Panc1 (cell line): ENCODE data around the gene AFF4. TPM values are rescaled to one million over a fixed set of nuclear protein-coding genes. Genes with fewer than 3 reads are reported as not detected.

Source experiments
- ATAC-seq: fragments of 200-7000 bp; cut with Tn5 transposase; 2 replicates; pipeline ENCODE4 v1.9.1; 2020; ENCODE audit warnings: mild to moderate bottlenecking, moderate library complexity
- BruUV-seq: library from RNA; stranded (reverse); fragments of 400-500 nt; replicated peaks from 2 replicates; lab custom pipeline; 2021; lab: Mats Ljungman, UMichigan
- CTCF ChIA-PET: fragments of 300-600 bp; sonication (Branson Sonifier 250); formaldehyde crosslinking; loops from one replicate; lab custom pipeline; 2022; ENCODE audit warnings: antibody characterized with exemption; lab: Charles Lee
- POLR2A ChIA-PET: fragments of 300-600 bp; sonication (Branson Sonifier 250); formaldehyde crosslinking; loops from one replicate; lab custom pipeline; 2022; ENCODE audit warnings: antibody characterized with exemption; lab: Charles Lee
- DNase-seq: peaks from one replicate; pipeline ENCODE4 v3.0.0-alpha.2; 2010; ENCODE audit warnings: low read depth, low spot score
- H3K27ac ChIP-seq: 2 replicates; pipeline ENCODE4 v1.5.1; 2011; ENCODE audit warnings: mild to moderate bottlenecking, low read length, inconsistent platforms
- H3K27me3 ChIP-seq: fragments of 200-500 bp; sonication (Bioruptor generic); 2 replicates; pipeline ENCODE4 v1.6.0; 2014; ENCODE audit warnings: low read length, inconsistent platforms; ENCODE audit not compliant: control insufficient read depth, insufficient read depth
- H3K36me3 ChIP-seq: fragments of 200-500 bp; sonication (Bioruptor generic); 2 replicates; pipeline ENCODE4 v1.5.1; 2014; ENCODE audit warnings: inconsistent platforms, mild to moderate bottlenecking, low read length, moderate library complexity; ENCODE audit not compliant: control insufficient read depth, insufficient read depth
- H3K4me1 ChIP-seq: 2 replicates; pipeline ENCODE4 v1.5.1; 2011; ENCODE audit warnings: inconsistent platforms, mild to moderate bottlenecking, low read length, moderate library complexity; ENCODE audit not compliant: control insufficient read depth, insufficient read depth
- H3K4me3 ChIP-seq, 2 experiments: 2 replicates each; pipeline ENCODE4 v1.5.1; 2011 to 2012; ENCODE audit warnings: low read depth in 2 of 2, low read length in 2 of 2, mild to moderate bottlenecking in 2 of 2, inconsistent platforms in 1 of 2, moderate library complexity in 1 of 2
- H3K9me3 ChIP-seq: fragments of 200-500 bp; sonication (Bioruptor generic); 2 replicates; pipeline ENCODE4 v1.5.1; 2014; ENCODE audit warnings: low read depth, mild to moderate bottlenecking, inconsistent platforms, low read length, moderate library complexity; ENCODE audit not compliant: control insufficient read depth, insufficient read depth
- CTCF ChIP-seq: fragments of 450-650 bp; IDR thresholded peaks from 2 replicates; pipeline ENCODE4 v1.5.1; 2017; ENCODE audit warnings: mild to moderate bottlenecking
- POLR2AphosphoS5 ChIP-seq: IDR thresholded peaks from 2 replicates; pipeline ENCODE4 v1.6.1; 2012; ENCODE audit warnings: mild to moderate bottlenecking, low read depth, low read length, moderate library complexity
- REST ChIP-seq, 2 experiments: IDR thresholded peaks; 2 replicates each; pipeline ENCODE4 v1.6.1; 2011 to 2012; ENCODE audit warnings: low read depth in 2 of 2, control low read depth in 1 of 2, low read length in 1 of 2, mild to moderate bottlenecking in 1 of 2, moderate library complexity in 1 of 2; ENCODE audit not compliant: insufficient read depth in 1 of 2
- SIN3A ChIP-seq: IDR thresholded peaks from 2 replicates; pipeline ENCODE4 v1.6.1; 2012; ENCODE audit warnings: low read depth, mild to moderate bottlenecking, low read length, moderate library complexity, borderline replicate concordance; ENCODE audit not compliant: insufficient read depth
- TCF7L2 ChIP-seq: IDR thresholded peaks from 2 replicates; pipeline ENCODE4 v1.6.1; 2011; ENCODE audit warnings: mild to moderate bottlenecking, low read depth, low read length, inconsistent platforms
- in situ Hi-C: cut with HindIII; loops from 2 replicates; pipeline ENCODE4 v1.10.0; 2016; ENCODE audit warnings: low sequenced_read_pairs, low pct_unique_long_range_greater_than_20kb
- intact Hi-C: fragments of 100-400 bp; cut with micrococcal nuclease; formaldehyde crosslinking; loops from one replicate; pipeline ENCODE4 v1.10.0; 2022; ENCODE audit not compliant: unreplicated experiment
- total RNA-seq: library from RNA; stranded (reverse); gene quantifications from one replicate; pipeline ENCODE4 v1.2.1, GENCODE V29; 2021; ENCODE audit not compliant: unreplicated experiment

The AFF4 gene
- total RNA-seq, 1 experiment from 2014 or later: 78.3 TPM

GRCh38 chr5:132965120-132965519 lies 1.7 kb upstream of the AFF4 start:
- POLR2A ChIA-PET: no interaction called here
- Histone ChIP-seq H3K36me3 (no peaks in the 10 kb centered on the region; the same call in 1 of the 2 replicates), H3K27ac (no peak overlapping the region), H3K4me1 (peaks cover 12% of the 10 kb centered on the region), H3K27me3 (no peaks in the 10 kb centered on the region), H3K4me3 (no peak overlapping the region), H3K9me3 (no peaks in the 10 kb centered on the region)
- CTCF ChIA-PET: no interaction called here
- intact Hi-C loops (no loop called here), in situ Hi-C loops (no loop called here)
- ATAC-seq (no peak), DNase-seq (no peak)
- no TSS peak for BruUV-seq
- TF ChIP-seq TCF7L2 (no peak), SIN3A (no peak), REST (IDR thresholded peaks at IDR 0.05; ENCODE audit: insufficient read depth in 1 of 2, low read depth in 2 of 2, low read length in 1 of 2) (no peak), POLR2AphosphoS5 (no peak), CTCF (no peak)

- no TSS peak for BruUV-seq
- in situ Hi-C loops: no loop called here
Measured at GRCh38 chr5:132962429-132963021, 909 bp downstream of the AFF4 start.

More at GRCh38 chr5:132962429-132963021, 909 bp downstream of the AFF4 start:
- CTCF ChIA-PET: no interaction called here
- Histone ChIP-seq H3K9me3 (no peaks in the 10 kb centered on the region), H3K4me3 (peak overlapping the region; percentile 79 to 86), H3K4me1 (peaks cover 12% of the 10 kb centered on the region), H3K27ac (peak overlapping the region; percentile 96), H3K36me3 (no peaks in the 10 kb centered on the region; the same call in 1 of the 2 replicates), H3K27me3 (no peaks in the 10 kb centered on the region)
- TF ChIP-seq SIN3A (no peak), TCF7L2 (no peak), CTCF (no peak), POLR2AphosphoS5 (no peak), REST (IDR thresholded peaks at IDR 0.05; ENCODE audit: insufficient read depth in 1 of 2, low read depth in 2 of 2, low read length in 1 of 2) (no peak)
- POLR2A ChIA-PET: interaction anchor here (0.6 to 1.0 kb wide), 5 partner anchors 55 to 247 kb away, joined by 3 to 10 read pairs (median 3); no protein-coding TSS in a partner anchor
- no peak for ATAC-seq
- peak; percentile 32 for DNase-seq
- intact Hi-C loops: loop anchor here (5.0 kb wide), 1 partner anchor 90 kb away; the partner anchor contains the start of gene HSPA4
